A673 (cell line): ENCODE measurements around the gene ANKRD12. TPM values are rescaled to one million over a fixed set of nuclear protein-coding genes. Genes with fewer than 3 reads are reported as not detected.

Source experiments
- BruUV-seq: library from RNA; stranded (reverse); fragments of 400-500 nt; replicated peaks from 2 replicates; lab custom pipeline; 2021; lab: Mats Ljungman, UMichigan
- CTCF ChIA-PET: fragments of 300-600 bp; sonication (Branson Sonifier 250); formaldehyde crosslinking; loops from one replicate; lab custom pipeline; 2022; ENCODE audit warnings: antibody characterized with exemption; lab: Charles Lee
- POLR2A ChIA-PET: fragments of 300-600 bp; sonication (Branson Sonifier 250); formaldehyde crosslinking; loops from one replicate; lab custom pipeline; 2022; ENCODE audit warnings: antibody characterized with exemption; ENCODE audit not compliant: low non-redundant PET; lab: Charles Lee
- DNase-seq: peaks from one replicate; pipeline ENCODE4 v3.0.0-alpha.2; 2015; ENCODE audit warnings: low spot score
- H3K27ac ChIP-seq: fragments of 200-600 bp; sonication (generic); 2 replicates; pipeline ENCODE4 v1.5.1; 2016; ENCODE audit warnings: mixed run types, low read depth, mild to moderate bottlenecking, mixed read lengths, antibody characterized with exemption, low read length; ENCODE audit not compliant: poor library complexity, severe bottlenecking
- H3K27me3 ChIP-seq: fragments of 200-600 bp; sonication (generic); replicated peaks from 2 replicates; pipeline ENCODE4 v1.6.1; 2017; ENCODE audit warnings: mixed run types, low read depth, mild to moderate bottlenecking, mixed read lengths, antibody characterized with exemption, low read length; ENCODE audit not compliant: insufficient read depth, poor library complexity
- H3K36me3 ChIP-seq: fragments of 200-600 bp; sonication (generic); 2 replicates; pipeline ENCODE4 v1.6.1; 2016; ENCODE audit warnings: mixed run types, mild to moderate bottlenecking, mixed read lengths, antibody characterized with exemption, low read length; ENCODE audit not compliant: insufficient read depth, poor library complexity, severe bottlenecking
- H3K4me1 ChIP-seq: fragments of 200-600 bp; sonication (generic); 2 replicates; pipeline ENCODE4 v1.6.1; 2017; ENCODE audit warnings: mixed run types, mild to moderate bottlenecking, mixed read lengths, antibody characterized with exemption, low read length; ENCODE audit not compliant: insufficient read depth, poor library complexity, severe bottlenecking
- H3K4me3 ChIP-seq: fragments of 200-600 bp; sonication (generic); 2 replicates; pipeline ENCODE4 v1.5.1; 2016; ENCODE audit warnings: low read depth, mixed run types, mild to moderate bottlenecking, mixed read lengths, low read length; ENCODE audit not compliant: poor library complexity, severe bottlenecking
- H3K9me3 ChIP-seq: fragments of 200-600 bp; sonication (generic); 2 replicates; pipeline ENCODE4 v1.6.1; 2016; ENCODE audit warnings: mixed run types, low read depth, mild to moderate bottlenecking, mixed read lengths, antibody characterized with exemption, low read length; ENCODE audit not compliant: poor library complexity, severe bottlenecking
- EZH2 ChIP-seq: fragments of 200-600 bp; sonication (generic); IDR thresholded peaks from 2 replicates; pipeline ENCODE4 v1.6.1; 2017; ENCODE audit warnings: borderline replicate concordance, low read depth, mild to moderate bottlenecking, mixed read lengths, antibody characterized with exemption, low read length; ENCODE audit not compliant: poor library complexity, severe bottlenecking
- intact Hi-C: fragments of 100-400 bp; cut with micrococcal nuclease; formaldehyde crosslinking; loops from one replicate; pipeline ENCODE4 v1.10.0; 2022; ENCODE audit not compliant: unreplicated experiment
- total RNA-seq: library from RNA; stranded (reverse); gene quantifications from 2 replicates; pipeline ENCODE4 v1.2.3, GENCODE V29; 2021
- TF ChIP-seq, protein P1 (sequence below): fragments of 300-800, 200-600 bp; sonication (generic); conservative IDR thresholded peaks from 2 replicates; pipeline ENCODE4 v1.5.1; 2017; ENCODE audit warnings: low read depth, mild to moderate bottlenecking, antibody characterized with exemption, low read length, moderate library complexity, mixed read lengths

ANKRD12 gene
- total RNA-seq, 1 experiment from 2014 or later: 24.2 TPM

DNA sequence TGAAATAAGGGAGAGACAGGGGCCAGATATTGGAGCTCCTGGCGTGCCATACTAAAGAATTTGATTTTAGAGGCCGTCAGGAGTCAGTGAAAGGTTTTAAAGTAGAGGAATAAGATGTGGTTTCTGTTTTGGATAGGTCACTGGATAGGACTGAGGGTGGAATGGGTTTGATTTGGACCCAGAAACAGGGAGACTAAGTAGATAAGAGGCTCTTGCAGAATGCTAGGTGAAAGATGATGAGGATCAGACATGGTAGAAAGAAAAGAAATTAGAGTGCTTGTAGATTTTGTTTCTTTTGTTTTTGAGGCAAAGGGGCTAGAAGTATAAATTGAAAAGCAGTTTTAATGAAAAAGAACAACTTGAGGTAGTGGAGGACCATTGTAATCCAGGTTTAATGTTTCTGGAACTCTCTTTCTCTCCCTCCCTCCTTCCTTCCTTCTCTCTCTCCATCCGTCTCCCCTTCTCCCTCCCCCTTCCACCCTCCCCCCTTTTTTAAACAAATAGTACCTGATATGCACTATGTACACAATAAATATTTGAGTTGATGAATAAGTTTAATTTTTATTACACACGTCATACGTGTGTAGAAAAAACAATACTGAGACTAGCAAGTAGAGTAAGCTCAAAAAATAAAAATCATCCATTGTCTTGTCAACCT lies 32.2 kb upstream of the ANKRD12 start:
- CTCF ChIA-PET: no interaction called here
- peak overlapping the region; percentile 1 for H3K27ac ChIP-seq
- intact Hi-C loops: loop anchor here (5.0 kb wide), 1 partner anchor 357 kb away; no protein-coding TSS in a partner anchor

DNA sequence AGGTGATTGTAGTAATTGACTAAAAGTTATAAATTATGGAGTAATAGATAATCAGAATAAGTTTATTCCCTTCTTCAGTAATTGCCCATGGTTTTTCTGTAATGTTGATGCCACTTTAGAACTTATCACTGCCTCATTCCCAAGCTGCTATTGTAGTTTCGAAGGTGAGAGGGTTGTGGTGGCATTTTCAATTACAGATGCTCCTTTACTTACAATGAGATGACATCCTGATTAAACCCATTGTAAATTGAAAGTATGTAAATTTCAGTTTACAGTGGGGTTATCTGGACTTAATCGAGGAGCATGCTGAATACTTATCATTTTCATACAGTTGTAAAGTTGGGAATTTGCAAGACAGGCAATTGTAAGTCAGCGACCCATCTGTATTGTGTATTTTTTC lies 31.2 kb upstream of the ANKRD12 start:
- no peaks in the 10 kb centered on the region for H3K27me3 ChIP-seq
- TF ChIP-seq, protein P1, sequence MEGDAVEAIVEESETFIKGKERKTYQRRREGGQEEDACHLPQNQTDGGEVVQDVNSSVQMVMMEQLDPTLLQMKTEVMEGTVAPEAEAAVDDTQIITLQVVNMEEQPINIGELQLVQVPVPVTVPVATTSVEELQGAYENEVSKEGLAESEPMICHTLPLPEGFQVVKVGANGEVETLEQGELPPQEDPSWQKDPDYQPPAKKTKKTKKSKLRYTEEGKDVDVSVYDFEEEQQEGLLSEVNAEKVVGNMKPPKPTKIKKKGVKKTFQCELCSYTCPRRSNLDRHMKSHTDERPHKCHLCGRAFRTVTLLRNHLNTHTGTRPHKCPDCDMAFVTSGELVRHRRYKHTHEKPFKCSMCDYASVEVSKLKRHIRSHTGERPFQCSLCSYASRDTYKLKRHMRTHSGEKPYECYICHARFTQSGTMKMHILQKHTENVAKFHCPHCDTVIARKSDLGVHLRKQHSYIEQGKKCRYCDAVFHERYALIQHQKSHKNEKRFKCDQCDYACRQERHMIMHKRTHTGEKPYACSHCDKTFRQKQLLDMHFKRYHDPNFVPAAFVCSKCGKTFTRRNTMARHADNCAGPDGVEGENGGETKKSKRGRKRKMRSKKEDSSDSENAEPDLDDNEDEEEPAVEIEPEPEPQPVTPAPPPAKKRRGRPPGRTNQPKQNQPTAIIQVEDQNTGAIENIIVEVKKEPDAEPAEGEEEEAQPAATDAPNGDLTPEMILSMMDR: no peak
- no peak for TF ChIP-seq EZH2
- H3K4me1 ChIP-seq: peaks cover 36% of the 10 kb centered on the region
- no peak for DNase-seq
- no peak overlapping the region for H3K4me3 ChIP-seq
- intact Hi-C loops: no loop called here
- ChIA-PET POLR2A (no interaction called here), CTCF (no interaction called here)
- H3K9me3 ChIP-seq: no peaks in the 10 kb centered on the region
- H3K36me3 ChIP-seq: no peaks in the 10 kb centered on the region
- no TSS peak for BruUV-seq
- H3K27ac ChIP-seq: no peak overlapping the region

More for the DNA sequence above, 32.2 kb upstream of the ANKRD12 start:
- Histone ChIP-seq H3K9me3 (no peaks in the 10 kb centered on the region), H3K4me1 (peaks cover 36% of the 10 kb centered on the region), H3K27me3 (no peaks in the 10 kb centered on the region), H3K36me3 (no peaks in the 10 kb centered on the region), H3K4me3 (peak overlapping the region; percentile 68)
- BruUV-seq: no TSS peak
- POLR2A ChIA-PET: no interaction called here
- no peak for DNase-seq
- TF ChIP-seq, protein P1: no peak
- TF ChIP-seq EZH2: no peak

DNA sequence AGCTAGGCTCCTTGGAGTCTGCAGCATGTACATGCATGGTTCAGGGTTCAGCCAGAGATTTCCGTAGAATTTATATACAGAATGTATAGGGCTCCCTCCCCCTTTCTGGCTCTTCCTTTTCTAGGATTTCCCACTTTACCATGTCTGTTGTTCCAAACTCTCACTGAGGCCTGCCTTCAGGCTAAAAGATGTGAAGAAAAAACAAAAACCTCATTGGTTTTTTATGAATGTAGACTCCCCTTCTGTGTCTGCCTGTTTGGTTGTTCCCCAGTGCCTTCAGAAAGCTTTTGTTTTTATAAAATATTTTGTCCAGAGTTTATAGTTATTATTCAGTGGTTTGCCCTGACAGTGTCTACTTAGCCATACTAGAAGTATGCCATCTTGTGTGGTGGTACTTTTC lies 30.5 kb upstream of the ANKRD12 start:
- TF ChIP-seq, protein P1: no peak
- peaks cover 36% of the 10 kb centered on the region for H3K4me1 ChIP-seq
- intact Hi-C loops: no loop called here
- CTCF ChIA-PET: no interaction called here
- H3K9me3 ChIP-seq: no peaks in the 10 kb centered on the region
- POLR2A ChIA-PET: no interaction called here
- no peak for DNase-seq
- H3K36me3 ChIP-seq: no peaks in the 10 kb centered on the region
- H3K27ac ChIP-seq: no peak overlapping the region
- H3K4me3 ChIP-seq: no peak overlapping the region
- BruUV-seq: no TSS peak
- no peaks in the 10 kb centered on the region for H3K27me3 ChIP-seq
